ENCODE results near the gene SLC5A6.
"Not testable (repeated sequence)": the region's sequence is repeated elsewhere in the genome, so short reads cannot be mapped to it uniquely, and the experiment has no call there.

SLC5A6 gene

GRCh38 chr2:27205206-27205605, 6.9 kb downstream of the SLC5A6 start:
- no peak for DNase-seq (ENCODE audit: low read depth in 2 of 2)

- no peak for DNase-seq (ENCODE audit: low read depth in 2 of 2)
These were observed 7.5 kb downstream of the SLC5A6 start for GRCh38 chr2:27204566-27204965.

GRCh38 chr2:27203741-27204140, 8.3 kb downstream of the SLC5A6 start:
- no peak for DNase-seq (ENCODE audit: low read depth in 2 of 2)

- DNase-seq (ENCODE audit: low read depth in 2 of 2), result no peak
These were observed 9.2 kb downstream of the SLC5A6 start for GRCh38 chr2:27202854-27203253.

- DNase-seq (ENCODE audit: low read depth in 2 of 2), result no peak
These were observed 10.4 kb downstream of the SLC5A6 start for GRCh38 chr2:27201675-27202074.

GRCh38 chr2:27199241-27199640, 12.8 kb downstream of the SLC5A6 start:
- no peak for DNase-seq (ENCODE audit: low read depth in 2 of 2)

GRCh38 chr2:27198627-27199026, 13.4 kb downstream of the SLC5A6 start:
- no peak for DNase-seq (ENCODE audit: low read depth in 2 of 2)

- not testable (repeated sequence) for DNase-seq (ENCODE audit: low read depth in 2 of 2)
These were observed 14.0 kb downstream of the SLC5A6 start for GRCh38 chr2:27198068-27198467.

- not testable (repeated sequence) for DNase-seq (ENCODE audit: low read depth in 2 of 2)
These were observed 16.3 kb downstream of the SLC5A6 start for GRCh38 chr2:27195799-27196198.

- no peak for DNase-seq (ENCODE audit: low read depth in 2 of 2)
These were observed 17.3 kb downstream of the SLC5A6 start for GRCh38 chr2:27194538-27195354.

- no peak for DNase-seq (ENCODE audit: low read depth in 2 of 2)
These were observed 20.8 kb downstream of the SLC5A6 start for GRCh38 chr2:27191070-27191829.

GRCh38 chr2:27189989-27190388, 22.1 kb downstream of the SLC5A6 start:
- no peak for DNase-seq (ENCODE audit: low read depth in 2 of 2)

GRCh38 chr2:27186613-27187345, 25.3 kb downstream of the SLC5A6 start:
- DNase-seq (ENCODE audit: low read depth in 2 of 2), result no peak

GRCh38 chr2:27185331-27186026, 26.6 kb downstream of the SLC5A6 start:
- no peak for DNase-seq (ENCODE audit: low read depth in 2 of 2)

GRCh38 chr2:27184115-27184514, 28.0 kb downstream of the SLC5A6 start:
- no peak for DNase-seq (ENCODE audit: low read depth in 2 of 2)

GRCh38 chr2:27182346-27182745, 29.7 kb downstream of the SLC5A6 start:
- no peak for DNase-seq (ENCODE audit: low read depth in 2 of 2)

GRCh38 chr2:27179344-27180000, 32.6 kb downstream of the SLC5A6 start:
- no peak for DNase-seq (ENCODE audit: low read depth in 2 of 2)

GRCh38 chr2:27178469-27178868, 33.6 kb downstream of the SLC5A6 start:
- DNase-seq (ENCODE audit: low read depth in 2 of 2), result no peak

GRCh38 chr2:27177441-27178351, 34.4 kb downstream of the SLC5A6 start:
- DNase-seq (ENCODE audit: low read depth in 2 of 2), result no peak

GRCh38 chr2:27175781-27176180, 36.3 kb downstream of the SLC5A6 start:
- DNase-seq (ENCODE audit: low read depth in 2 of 2), result not testable (repeated sequence)
